GM12891 (cell line): Measurements from ENCODE around the gene NFIL3. TPM values are rescaled to one million over a fixed set of nuclear protein-coding genes. Genes with fewer than 3 reads are reported as not detected.
"Not testable (repeated sequence)": the region's sequence is repeated elsewhere in the genome, so short reads cannot be mapped to it uniquely, and the experiment has no call there.

Source experiments
- DNase-seq: peaks from one replicate; pipeline ENCODE4 v3.0.0; 2011; ENCODE audit warnings: low spot score; ENCODE audit not compliant: insufficient read length
- FAIRE-seq: peaks from 2 replicates; lab custom pipeline; 2011; peaks lifted over from hg19 to GRCh38; lab: Jason Lieb, UNC
- PAX5 ChIP-seq: IDR thresholded peaks from 2 replicates; pipeline ENCODE4 v1.6.1; 2011; ENCODE audit warnings: low read length, moderate library complexity, mild to moderate bottlenecking; ENCODE audit not compliant: insufficient read depth, severe bottlenecking
- POLR2A ChIP-seq: IDR thresholded peaks from 2 replicates; pipeline ENCODE4 v1.6.1; 2011; ENCODE audit warnings: low read depth, low read length, control low read depth
- POLR2AphosphoS5 ChIP-seq: IDR thresholded peaks from 2 replicates; pipeline ENCODE4 v1.6.1; 2011; ENCODE audit warnings: low read depth, low read length, control low read depth
- POU2F2 ChIP-seq: IDR thresholded peaks from 2 replicates; pipeline ENCODE4 v1.6.1; 2011; ENCODE audit warnings: low read depth, mild to moderate bottlenecking, control low read depth, low read length, moderate library complexity
- SPI1 ChIP-seq: IDR thresholded peaks from 2 replicates; pipeline ENCODE4 v1.6.1; 2011; ENCODE audit warnings: low read depth, low read length, control low read depth
- TAF1 ChIP-seq: IDR thresholded peaks from 2 replicates; pipeline ENCODE4 v1.6.1; 2011; ENCODE audit warnings: low read depth, low read length, control low read depth
- polyA plus RNA-seq: library from polyadenylated mRNA; unstranded; fragments of >200 nt; gene quantifications from one replicate; pipeline ENCODE4 v1.2.1, GENCODE V29; 2012; ENCODE audit warnings: low read depth, missing spikeins, inconsistent platforms; ENCODE audit not compliant: missing spikeins

The NFIL3 gene, protein sequence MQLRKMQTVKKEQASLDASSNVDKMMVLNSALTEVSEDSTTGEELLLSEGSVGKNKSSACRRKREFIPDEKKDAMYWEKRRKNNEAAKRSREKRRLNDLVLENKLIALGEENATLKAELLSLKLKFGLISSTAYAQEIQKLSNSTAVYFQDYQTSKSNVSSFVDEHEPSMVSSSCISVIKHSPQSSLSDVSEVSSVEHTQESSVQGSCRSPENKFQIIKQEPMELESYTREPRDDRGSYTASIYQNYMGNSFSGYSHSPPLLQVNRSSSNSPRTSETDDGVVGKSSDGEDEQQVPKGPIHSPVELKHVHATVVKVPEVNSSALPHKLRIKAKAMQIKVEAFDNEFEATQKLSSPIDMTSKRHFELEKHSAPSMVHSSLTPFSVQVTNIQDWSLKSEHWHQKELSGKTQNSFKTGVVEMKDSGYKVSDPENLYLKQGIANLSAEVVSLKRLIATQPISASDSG
- 2.5 TPM for polyA plus RNA-seq

- TF ChIP-seq POLR2A (no peak), POLR2AphosphoS5 (no peak), POU2F2 (no peak), TAF1 (no peak), PAX5 (no peak), SPI1 (no peak)
- FAIRE-seq (peak; percentile 41), DNase-seq (peak; percentile 74)
These were observed at the start of gene NFIL3 for GRCh38 chr9:91423785-91424402. NFIL3 (minus strand) TSS chr9:91423832; CDS start chr9:91410734, 13,098 bp downstream.

DNA sequence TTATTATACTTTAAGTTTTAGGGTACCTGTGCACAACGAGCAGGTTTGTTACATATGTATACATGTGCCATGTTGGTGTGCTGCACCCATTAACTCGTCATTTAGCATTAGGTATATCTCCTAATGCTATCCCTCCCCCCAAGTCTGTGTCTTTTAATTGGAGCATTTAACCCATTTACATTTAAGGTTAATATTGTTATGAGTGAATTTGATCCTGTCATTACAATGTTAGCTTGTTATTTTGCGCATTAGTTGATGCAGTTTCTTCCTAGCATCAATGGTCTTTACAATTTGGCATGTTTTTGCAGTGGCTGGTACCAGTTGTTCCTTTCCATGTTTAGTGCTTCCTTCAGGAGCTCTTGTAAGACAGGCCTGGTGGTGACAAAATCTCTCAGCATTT lies 47.9 kb upstream of the NFIL3 start:
- not testable (repeated sequence) for FAIRE-seq, DNase-seq

- TF ChIP-seq POU2F2 (no peak), POLR2A (no peak), TAF1 (no peak)
- FAIRE-seq (no peak), DNase-seq (no peak)
These were observed 41.8 kb upstream of the NFIL3 start for GRCh38 chr9:91465420-91465819.

DNA sequence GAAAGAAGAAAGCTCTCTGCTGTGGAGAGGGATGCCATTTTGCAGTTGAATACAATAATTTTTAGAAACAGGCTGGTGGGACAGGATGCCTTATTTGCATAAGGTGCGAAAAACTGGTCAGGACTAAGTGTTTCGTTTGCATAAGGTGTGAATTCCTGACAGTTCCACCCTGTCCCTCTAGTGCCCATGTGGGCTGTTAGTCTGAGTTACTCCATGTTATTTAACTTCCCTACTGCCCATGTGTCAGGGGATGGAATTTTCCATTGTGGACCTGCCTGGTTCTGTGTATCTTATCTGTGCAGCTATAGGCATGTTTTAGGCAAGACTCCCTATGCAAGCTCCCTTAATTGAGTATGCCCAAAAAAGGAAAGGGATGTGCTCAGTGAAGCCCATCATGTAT lies 35.3 kb upstream of the NFIL3 start:
- FAIRE-seq (no peak), DNase-seq (no peak)
- TF ChIP-seq PAX5, result no peak
- TF ChIP-seq POLR2AphosphoS5, result no peak
- TF ChIP-seq POLR2A, result no peak
- no peak for TF ChIP-seq SPI1
- TF ChIP-seq POU2F2, result no peak
- TF ChIP-seq TAF1, result no peak

DNA sequence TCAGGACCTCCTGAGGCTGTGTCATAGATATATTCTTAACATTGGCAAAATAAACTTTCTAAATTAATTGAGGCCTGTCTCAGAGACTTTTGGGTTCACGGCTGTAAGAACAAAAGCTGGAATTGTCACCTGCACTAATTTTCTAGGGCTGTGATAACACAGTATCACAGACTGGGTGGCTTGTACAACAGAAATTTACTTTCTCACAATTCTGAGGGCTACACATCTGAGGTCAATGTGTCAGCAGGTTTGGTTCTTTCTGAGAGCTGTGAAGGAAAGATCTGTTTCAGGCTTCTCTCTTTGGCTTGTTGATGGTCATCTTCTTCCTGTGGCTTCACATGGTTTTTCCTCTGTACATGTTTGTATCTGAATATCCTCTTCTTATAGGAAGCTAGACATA lies 29.2 kb upstream of the NFIL3 start:
- DNase-seq (no peak), FAIRE-seq (no peak)
- no peak for TF ChIP-seq SPI1

GRCh38 chr9:91451431-91452270 lies 28.0 kb upstream of the NFIL3 start:
- no peak for DNase-seq
- TF ChIP-seq SPI1 (no peak), TAF1 (no peak), POU2F2 (no peak), POLR2AphosphoS5 (no peak), POLR2A (no peak), PAX5 (no peak)
- no peak for FAIRE-seq

DNA sequence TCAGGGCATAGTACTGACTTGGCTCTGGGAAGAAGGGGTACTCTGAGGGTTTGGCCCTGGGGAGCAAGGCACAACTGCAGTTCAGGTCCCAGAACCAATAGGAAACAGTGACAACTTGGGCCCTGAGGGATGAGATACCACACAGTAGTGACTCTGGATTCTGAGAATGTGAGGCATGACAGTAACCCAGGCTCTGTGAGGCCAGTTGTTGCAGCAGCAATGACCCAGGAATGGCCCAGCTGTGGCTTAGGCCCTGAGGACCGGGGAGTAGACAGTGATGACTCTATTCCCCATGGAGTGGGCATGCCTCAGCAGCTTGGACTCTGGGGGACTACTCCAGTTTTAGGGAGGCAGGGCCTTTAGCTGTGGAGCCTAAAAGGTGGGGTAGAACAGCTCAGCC lies 21.5 kb upstream of the NFIL3 start:
- DNase-seq (no peak), FAIRE-seq (no peak)
- TF ChIP-seq PAX5, result no peak
- TF ChIP-seq POLR2AphosphoS5, result no peak
- no peak for TF ChIP-seq POLR2A

DNA sequence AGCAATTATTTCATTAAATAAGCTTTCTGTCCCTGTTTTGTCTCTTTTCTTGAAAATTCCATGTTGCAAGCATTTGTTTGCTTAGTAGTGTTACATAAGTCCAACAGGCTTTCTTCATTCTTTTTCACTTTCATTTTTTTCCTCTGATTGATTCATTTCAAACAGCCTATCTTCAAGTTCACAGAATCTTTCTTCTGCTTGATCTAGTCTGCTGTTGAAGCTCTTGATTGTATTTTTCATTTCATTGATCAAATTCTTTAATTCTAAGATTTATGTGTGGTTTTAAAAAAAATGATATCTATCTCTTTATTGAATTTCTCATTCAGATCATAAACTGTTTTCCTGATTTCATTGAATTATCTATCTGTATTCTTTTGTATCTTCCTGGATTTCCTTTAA lies 20.4 kb upstream of the NFIL3 start:
- TF ChIP-seq TAF1 (no peak), PAX5 (no peak), POLR2AphosphoS5 (no peak), POLR2A (no peak), SPI1 (no peak), POU2F2 (no peak)
- DNase-seq (no peak), FAIRE-seq (no peak)

- no peak for DNase-seq
- TF ChIP-seq POLR2AphosphoS5, result no peak
- TF ChIP-seq POU2F2, result no peak
- TF ChIP-seq PAX5, result no peak
- TF ChIP-seq SPI1, result no peak
- TF ChIP-seq TAF1, result no peak
- no peak for TF ChIP-seq POLR2A
- no peak for FAIRE-seq
These were observed 19.8 kb upstream of the NFIL3 start for GRCh38 chr9:91443321-91443993.
